Fibroblast of villous mesenchyme (primary cell): ENCODE data around the gene PGA3. TPM values are rescaled to one million over a fixed set of nuclear protein-coding genes. Genes with fewer than 3 reads are reported as not detected.
"Not testable (repeated sequence)": the region's sequence is repeated elsewhere in the genome, so short reads cannot be mapped to it uniquely, and the experiment has no call there.

Experiments
- DNase-seq: peaks from one replicate; pipeline ENCODE4 v3.0.0-alpha.2; 2010; ENCODE audit warnings: low read depth
- H3K4me3 ChIP-seq: 2 replicates; pipeline ENCODE4 v1.5.1; 2011; ENCODE audit warnings: low read depth, mild to moderate bottlenecking, low read length
- total RNA-seq: library from RNA; depleted of rRNA; stranded (reverse); fragments of >200 nt; gene quantifications from 2 replicates; pipeline ENCODE4 v1.2.3, GENCODE V29; 2012

PGA3 gene
- total RNA-seq, 1 donor = not detected

GRCh38 chr11:61222692-61223091, 19.4 kb downstream of the PGA3 start:
- not testable (repeated sequence) for H3K4me3 ChIP-seq

GRCh38 chr11:61226457-61227137, 23.3 kb downstream of the PGA3 start:
- not testable (repeated sequence) for H3K4me3 ChIP-seq, DNase-seq

More at GRCh38 chr11:61222692-61223091, 19.4 kb downstream of the PGA3 start:
- not testable (repeated sequence) for DNase-seq

- H3K4me3 ChIP-seq, DNase-seq: not testable (repeated sequence)
Measured at GRCh38 chr11:61229458-61229857, 26.1 kb downstream of the PGA3 start.

- DNase-seq, H3K4me3 ChIP-seq: not testable (repeated sequence)
Measured at GRCh38 chr11:61231033-61231432, 27.7 kb downstream of the PGA3 start.

GRCh38 chr11:61231585-61231984, 28.3 kb downstream of the PGA3 start:
- H3K4me3 ChIP-seq, DNase-seq: not testable (repeated sequence)

- DNase-seq, H3K4me3 ChIP-seq: not testable (repeated sequence)
Measured at GRCh38 chr11:61232548-61233145, 29.3 kb downstream of the PGA3 start.

GRCh38 chr11:61237130-61237529, 33.8 kb downstream of the PGA3 start:
- not testable (repeated sequence) for DNase-seq, H3K4me3 ChIP-seq

GRCh38 chr11:61240288-61240687, 37.0 kb downstream of the PGA3 start:
- not testable (repeated sequence) for DNase-seq, H3K4me3 ChIP-seq

GRCh38 chr11:61240875-61241274, 37.6 kb downstream of the PGA3 start, which contains the start of gene PGA5:
Gene PGA5 (plus strand): TSS chr11:61241175. CDS start chr11:61241227, 52 bp downstream.
- not testable (repeated sequence) for DNase-seq, H3K4me3 ChIP-seq

GRCh38 chr11:61241526-61241925, 38.2 kb downstream of the PGA3 start:
- not testable (repeated sequence) for DNase-seq

GRCh38 chr11:61245284-61245964, 42.1 kb downstream of the PGA3 start:
- DNase-seq, H3K4me3 ChIP-seq: not testable (repeated sequence)

More at GRCh38 chr11:61241526-61241925, 38.2 kb downstream of the PGA3 start:
- H3K4me3 ChIP-seq = not testable (repeated sequence)

- not testable (repeated sequence) for H3K4me3 ChIP-seq, DNase-seq
Measured at GRCh38 chr11:61248071-61248470, 44.8 kb downstream of the PGA3 start.

GRCh38 chr11:61249201-61249600, 45.9 kb downstream of the PGA3 start:
- not testable (repeated sequence) for DNase-seq

GRCh38 chr11:61250796-61251765, 47.8 kb downstream of the PGA3 start:
- peak; percentile 26 for DNase-seq
- H3K4me3 ChIP-seq = not testable (repeated sequence)

More at GRCh38 chr11:61249201-61249600, 45.9 kb downstream of the PGA3 start:
- not testable (repeated sequence) for H3K4me3 ChIP-seq

- not testable (repeated sequence) for H3K4me3 ChIP-seq, DNase-seq
Measured at GRCh38 chr11:61252332-61252731, 49.0 kb downstream of the PGA3 start.
